Hepatocyte (in vitro differentiated cells): ENCODE results near the gene GASK1A. TPM values are rescaled to one million over a fixed set of nuclear protein-coding genes. Genes with fewer than 3 reads are reported as not detected.

Experiments used
- DNase-seq: peaks from one replicate; pipeline ENCODE4 v3.0.0-alpha.2; 2016; ENCODE audit warnings: low spot score
- H2AFZ ChIP-seq: fragments of 200-600 bp; sonication (generic); 2 replicates; pipeline ENCODE4 v1.6.0; 2016; ENCODE audit warnings: antibody characterized with exemption, mild to moderate bottlenecking
- H3K27ac ChIP-seq: fragments of 200-600 bp; sonication (generic); 2 replicates; pipeline ENCODE4 v1.5.1; 2016; ENCODE audit warnings: mild to moderate bottlenecking
- H3K27me3 ChIP-seq: fragments of 200-600 bp; sonication (generic); 2 replicates; pipeline ENCODE4 v1.6.1; 2016
- H3K36me3 ChIP-seq: fragments of 200-600 bp; sonication (generic); replicated peaks from 2 replicates; pipeline ENCODE4 v1.5.1; 2016; ENCODE audit warnings: low read depth; ENCODE audit not compliant: insufficient read depth
- H3K4me1 ChIP-seq: fragments of 200-600 bp; sonication (generic); 2 replicates; pipeline ENCODE4 v1.5.1; 2016; ENCODE audit warnings: mild to moderate bottlenecking, moderate library complexity; ENCODE audit not compliant: insufficient read depth
- H3K4me2 ChIP-seq: fragments of 200-600 bp; sonication (generic); 2 replicates; pipeline ENCODE4 v1.6.0; 2016
- H3K4me3 ChIP-seq: fragments of 200-600 bp; sonication (generic); 2 replicates; pipeline ENCODE4 v1.5.1; 2016; ENCODE audit warnings: mild to moderate bottlenecking
- H3K79me2 ChIP-seq: fragments of 200-600 bp; sonication (generic); 2 replicates; pipeline ENCODE4 v1.6.0; 2017; ENCODE audit warnings: mild to moderate bottlenecking
- H3K9me2 ChIP-seq: fragments of 200-600 bp; sonication (generic); replicated peaks from 2 replicates; pipeline ENCODE4 v1.6.0; 2017; ENCODE audit warnings: mild to moderate bottlenecking; ENCODE audit not compliant: insufficient read depth
- H3K9me3 ChIP-seq: fragments of 200-600 bp; sonication (generic); 2 replicates; pipeline ENCODE4 v1.5.1; 2016; ENCODE audit warnings: low read depth, mild to moderate bottlenecking
- H4K20me1 ChIP-seq: fragments of 200-600 bp; sonication (generic); 2 replicates; pipeline ENCODE4 v1.6.0; 2016; ENCODE audit warnings: mild to moderate bottlenecking; ENCODE audit not compliant: insufficient read depth, poor library complexity, severe bottlenecking
- CTCF ChIP-seq: fragments of 200-600 bp; sonication (generic); IDR thresholded peaks from 2 replicates; pipeline ENCODE4 v1.5.1; 2016; ENCODE audit warnings: antibody characterized with exemption, mild to moderate bottlenecking; ENCODE audit not compliant: poor library complexity
- EZH2 ChIP-seq: fragments of 200-600 bp; sonication (generic); IDR thresholded peaks from 2 replicates; pipeline ENCODE4 v1.6.1; 2016; ENCODE audit warnings: antibody characterized with exemption, mild to moderate bottlenecking, borderline replicate concordance
- EZH2phosphoT487 ChIP-seq: fragments of 200-600 bp; sonication (generic); IDR thresholded peaks from one replicate; pipeline ENCODE4 v1.6.1; 2018; ENCODE audit warnings: antibody characterized with exemption, mild to moderate bottlenecking, low read depth, moderate library complexity; ENCODE audit not compliant: unreplicated experiment, severe bottlenecking
- WGBS: methylation state at CpG from one replicate; pipeline ENCODE4 v1.1.6; 2016; ENCODE audit warnings: low lambda C conversion rate; ENCODE audit errors: missing lambda C conversion rate; 5-methylcytosine and 5-hydroxymethylcytosine counted together
- polyA plus RNA-seq: library from polyadenylated mRNA; unstranded; fragments of >200 nt; fragmentation: Nextera tagmentation; extraction: Ambion mirVana; gene quantifications from 2 replicates; pipeline ENCODE4 v1.2.1, GENCODE V29; 2016
- total RNA-seq: library from RNA; depleted of rRNA; stranded (reverse); fragments of >200 nt; gene quantifications from 2 replicates; pipeline ENCODE4 v1.2.3, GENCODE V29; 2014

The GASK1A gene
- total and polyA plus RNA-seq, 2 experiments from 2014 or later = 1.1 to 2.1 TPM

DNA sequence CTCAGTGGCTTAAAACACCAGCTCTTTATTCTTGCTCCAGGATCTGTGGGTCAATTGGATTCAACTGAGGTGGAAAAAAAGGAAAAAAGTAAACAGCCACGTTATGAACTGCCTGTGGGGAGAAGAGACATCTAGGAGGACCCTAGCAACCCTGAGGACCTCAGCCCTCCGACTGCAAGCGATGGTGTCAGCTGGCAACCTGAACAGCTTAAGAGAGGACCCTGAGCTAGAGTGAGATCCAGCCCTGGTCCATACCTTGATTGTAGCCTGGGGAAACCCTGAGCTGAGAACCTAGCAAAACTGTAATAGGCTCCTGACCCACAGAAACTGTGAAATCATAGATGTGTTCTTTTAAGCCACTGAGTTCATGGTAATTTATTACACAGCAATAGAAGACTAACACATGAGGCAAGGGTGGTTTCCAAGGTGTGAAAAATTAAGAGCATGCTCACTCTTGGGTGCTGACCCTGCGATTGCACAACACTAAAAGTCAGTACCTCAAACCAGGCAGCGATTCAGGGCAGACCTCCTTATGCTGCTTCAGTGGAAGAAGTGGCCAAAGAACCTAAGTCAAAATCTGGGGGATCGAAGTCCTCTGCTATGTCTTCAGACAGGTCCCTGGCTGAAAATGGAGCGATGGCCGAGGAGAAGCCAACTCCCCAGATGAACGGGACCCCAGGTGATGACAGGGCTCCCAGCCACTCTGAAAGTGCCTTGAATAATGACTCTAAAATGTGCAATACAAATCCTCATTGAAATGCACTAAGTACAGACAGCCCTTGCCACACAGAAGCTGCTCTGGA lies 57.7 kb downstream of the GASK1A start:
- Histone ChIP-seq H3K9me3 (no peaks in the 10 kb centered on the region), H3K27ac (no peak overlapping the region), H4K20me1 (no peaks in the 10 kb centered on the region), H3K4me2 (no peak overlapping the region), H3K4me3 (no peak overlapping the region), H3K4me1 (no peaks in the 10 kb centered on the region), H3K79me2 (no peaks in the 10 kb centered on the region), H3K36me3 (no peaks in the 10 kb centered on the region), H3K9me2 (no peaks in the 10 kb centered on the region), H2AFZ (no peak overlapping the region), H3K27me3 (no peaks in the 10 kb centered on the region)
- WGBS = 78% methylated on average over 9 of the region's 9 CpGs
- DNase-seq = no peak
- TF ChIP-seq EZH2phosphoT487 = no peak
- TF ChIP-seq EZH2 = no peak
- no peak for TF ChIP-seq CTCF

DNA sequence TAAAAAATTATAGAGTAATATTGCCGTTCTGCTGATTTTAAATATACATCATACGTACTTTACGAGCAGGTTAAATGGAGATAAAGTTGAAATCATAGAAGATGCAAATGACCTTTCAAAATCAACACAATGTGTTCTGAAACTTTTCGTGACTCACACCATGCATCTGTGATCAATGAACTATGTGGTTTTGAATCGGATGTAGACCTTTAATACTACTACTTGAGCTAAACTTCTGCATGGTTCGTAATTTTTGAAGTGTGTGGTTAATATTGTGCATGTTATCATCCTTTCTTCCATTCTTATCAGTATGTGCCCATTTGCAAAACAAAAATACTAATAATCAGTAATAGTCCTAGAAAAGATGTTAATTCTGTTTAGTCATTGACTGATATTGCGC lies 58.9 kb downstream of the GASK1A start:
- H3K36me3 ChIP-seq = no peaks in the 10 kb centered on the region
- DNase-seq = no peak
- 85% methylated on average over 7 of the region's 7 CpGs for whole genome bisulfite sequencing
- no peaks in the 10 kb centered on the region for H3K9me3 ChIP-seq
- no peak overlapping the region for H3K4me3 ChIP-seq
- no peak overlapping the region for H3K4me2 ChIP-seq
- no peaks in the 10 kb centered on the region for H3K27me3 ChIP-seq
- TF ChIP-seq EZH2phosphoT487 = no peak
- no peak for TF ChIP-seq EZH2
- no peak for TF ChIP-seq CTCF
- no peaks in the 10 kb centered on the region for H3K9me2 ChIP-seq
- H4K20me1 ChIP-seq = no peaks in the 10 kb centered on the region
- H3K27ac ChIP-seq = no peak overlapping the region
- H2AFZ ChIP-seq = no peak overlapping the region
- no peaks in the 10 kb centered on the region for H3K4me1 ChIP-seq
- no peaks in the 10 kb centered on the region for H3K79me2 ChIP-seq

- no peak for DNase-seq
- no peaks in the 10 kb centered on the region for H3K27me3 ChIP-seq
- H3K4me3 ChIP-seq = no peak overlapping the region
- H3K79me2 ChIP-seq = no peaks in the 10 kb centered on the region
- TF ChIP-seq EZH2phosphoT487 = no peak
- TF ChIP-seq EZH2 = no peak
- no peak for TF ChIP-seq CTCF
- H3K9me3 ChIP-seq = no peaks in the 10 kb centered on the region
- 96% methylated on average over 2 of the region's 2 CpGs for WGBS
- no peaks in the 10 kb centered on the region for H3K9me2 ChIP-seq
- H3K4me2 ChIP-seq = no peak overlapping the region
- H3K27ac ChIP-seq = no peak overlapping the region
- no peak overlapping the region for H2AFZ ChIP-seq
- H3K36me3 ChIP-seq = no peaks in the 10 kb centered on the region
- H3K4me1 ChIP-seq = no peaks in the 10 kb centered on the region
- no peaks in the 10 kb centered on the region for H4K20me1 ChIP-seq
Measured at GRCh38 chr3:43041517-43041916, 62.4 kb downstream of the GASK1A start.
